Activated effector memory CD4-positive, alpha-beta T cell treated with anti-CD3 and anti-CD28 coated beads, Interleukin-2, amount 50 U/mL, for 16 hours (primary cell): ENCODE results near the gene THBD.

Experiments used
- DNase-seq: peaks from one replicate; pipeline ENCODE4 v3.0.0-alpha.2; 2020

THBD gene

GRCh38 chr20:23084282-23084844 lies 34.9 kb upstream of the THBD start:
- no peak for DNase-seq

GRCh38 chr20:23083553-23084220 lies 34.2 kb upstream of the THBD start:
- DNase-seq, result no peak

DNA sequence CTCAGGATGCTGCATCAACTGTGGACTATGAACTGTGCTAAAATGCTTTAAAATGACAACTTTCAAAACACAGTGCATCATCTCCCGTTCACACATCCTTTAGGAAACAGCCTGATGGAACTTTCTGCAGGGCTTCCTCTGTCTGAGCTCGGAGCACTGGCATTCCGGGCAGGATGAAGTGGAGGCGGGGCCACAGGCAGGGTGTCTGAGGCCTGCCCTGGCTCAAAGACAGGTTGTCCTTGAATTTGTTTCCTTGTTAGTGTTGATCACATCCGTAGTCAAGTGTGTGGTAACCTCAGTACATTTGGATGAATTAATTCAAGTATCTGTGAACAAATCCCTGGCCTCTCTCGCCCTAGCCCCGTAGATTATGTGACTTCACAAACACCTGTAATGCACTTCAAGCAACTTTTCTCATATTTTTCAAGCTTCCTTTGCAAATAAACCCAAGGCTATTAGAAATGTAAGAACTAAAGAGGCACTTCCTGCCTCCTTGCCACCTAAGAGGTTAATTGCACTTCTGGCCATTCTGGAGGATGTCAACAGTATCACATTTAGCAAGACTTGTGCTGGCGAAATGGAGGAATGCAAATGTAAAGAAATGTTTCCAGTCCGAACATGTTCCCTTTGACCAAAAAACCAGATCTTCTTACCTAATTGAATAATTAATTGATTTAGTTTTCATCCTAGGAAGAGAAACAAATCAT lies 33.5 kb upstream of the THBD start:
- DNase-seq, result no peak

GRCh38 chr20:23081263-23081819 lies 31.9 kb upstream of the THBD start:
- no peak for DNase-seq

DNA sequence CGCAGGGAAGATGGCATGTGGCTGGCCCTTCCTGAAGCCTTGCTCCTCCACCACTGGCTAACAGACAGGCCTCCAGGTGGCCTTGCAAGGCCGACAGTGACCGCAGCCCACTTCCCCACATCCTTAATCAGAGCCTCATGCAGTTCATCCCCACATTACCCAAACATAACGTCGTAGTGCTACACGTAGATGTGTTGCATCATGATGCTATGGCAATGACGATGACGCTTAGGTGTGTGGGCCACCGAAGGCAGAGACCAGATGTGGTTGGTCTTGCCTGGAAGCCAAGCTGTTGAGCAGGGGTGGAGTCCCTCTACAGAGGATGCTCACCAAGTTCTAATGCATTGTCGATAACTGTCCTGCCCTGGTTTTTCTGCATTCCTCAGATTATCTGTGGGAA lies 31.0 kb upstream of the THBD start:
- no peak for DNase-seq

DNA sequence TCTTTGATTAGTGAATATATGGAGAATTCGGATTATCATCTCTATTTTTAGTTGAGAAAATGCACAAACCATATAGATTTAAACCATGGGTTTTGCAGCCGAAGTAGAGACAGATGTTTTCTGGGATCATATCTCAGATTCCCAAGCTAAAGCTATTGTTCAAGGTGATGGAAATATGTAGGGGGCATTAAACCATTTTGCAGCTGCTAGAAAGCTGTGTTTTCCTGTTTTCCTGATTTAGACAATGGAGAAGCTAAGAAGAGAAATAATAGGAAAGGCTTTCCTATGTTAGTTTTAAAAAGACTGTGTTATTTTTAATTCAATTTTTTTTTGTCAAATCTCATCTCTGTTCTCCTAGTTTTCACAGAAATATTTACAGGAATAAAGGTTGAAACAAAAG lies 30.5 kb upstream of the THBD start:
- no peak for DNase-seq

DNA sequence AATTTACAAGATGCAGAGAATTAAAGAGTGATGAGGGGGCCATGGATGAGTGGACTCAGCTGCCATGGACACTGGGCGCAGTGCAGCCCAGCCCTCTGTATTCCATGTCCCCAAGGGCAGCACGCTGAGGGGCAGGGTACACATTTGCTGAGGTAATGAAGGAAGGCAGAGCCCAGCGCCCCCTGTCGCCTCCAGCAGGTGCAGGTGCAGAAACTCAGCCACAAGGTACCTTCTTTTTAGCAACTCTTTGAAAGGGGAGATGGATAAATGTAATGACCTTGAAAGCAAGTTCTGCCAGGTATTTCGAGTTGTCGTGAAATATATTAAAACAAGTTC lies 29.5 kb upstream of the THBD start:
- no peak for DNase-seq

GRCh38 chr20:23078351-23079015 lies 29.0 kb upstream of the THBD start:
- DNase-seq, result no peak

GRCh38 chr20:23077277-23077676 lies 27.8 kb upstream of the THBD start:
- DNase-seq, result no peak

- DNase-seq, result no peak
These were observed 24.6 kb upstream of the THBD start for GRCh38 chr20:23074052-23074451.

DNA sequence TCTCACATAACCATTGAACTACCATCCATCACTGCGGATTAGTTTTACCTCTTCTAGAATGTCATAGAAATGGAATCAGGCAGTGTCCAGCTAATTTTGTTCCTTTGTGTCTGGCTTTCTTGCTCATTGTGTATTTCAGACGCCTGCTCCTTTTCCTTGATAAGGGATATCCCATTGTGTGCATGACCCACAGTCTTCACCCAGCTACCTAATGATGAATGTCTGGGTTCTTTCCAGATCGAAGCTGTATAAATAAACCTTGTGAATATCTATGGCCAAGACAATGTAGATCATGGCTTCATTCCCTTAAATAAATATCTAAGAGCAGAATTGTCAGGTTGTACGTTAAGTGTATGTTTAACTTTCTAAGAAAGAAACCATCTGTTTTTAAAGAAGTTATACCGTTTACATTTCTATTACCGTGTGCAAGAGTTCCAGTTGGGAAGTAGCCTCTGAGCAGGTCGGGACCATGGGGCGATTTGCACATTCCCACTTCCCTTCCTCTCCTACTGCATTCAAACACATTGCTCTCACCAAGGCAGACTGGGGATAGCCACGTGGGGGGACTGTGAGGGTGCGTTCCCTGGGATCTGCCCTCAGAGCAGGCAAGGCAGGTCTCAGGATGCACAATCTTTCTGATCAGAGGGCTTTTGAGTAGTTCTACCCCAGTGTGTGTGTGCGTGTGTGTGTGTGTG lies 23.6 kb upstream of the THBD start:
- DNase-seq, result no peak

DNA sequence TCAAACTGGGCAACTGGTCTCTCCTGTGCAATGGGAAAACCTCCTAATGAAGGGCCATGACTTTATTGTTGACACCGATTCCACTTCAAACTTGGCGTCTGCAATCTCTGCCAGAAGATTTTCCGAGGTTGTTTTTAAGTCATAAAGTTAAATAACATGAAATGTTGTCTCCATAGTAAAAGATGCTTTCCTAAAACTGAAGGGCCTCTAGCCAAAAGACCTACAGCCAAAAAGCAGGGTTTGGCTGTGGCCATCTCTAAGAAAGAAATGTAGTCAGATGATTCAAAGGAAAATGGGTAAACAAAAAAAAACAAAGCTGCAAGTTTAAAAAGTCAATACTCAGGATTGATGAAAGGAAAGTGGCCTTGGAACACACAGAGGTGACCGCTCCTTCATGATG lies 22.5 kb upstream of the THBD start:
- no peak for DNase-seq

GRCh38 chr20:23071398-23071797 lies 21.9 kb upstream of the THBD start:
- DNase-seq, result no peak

- no peak for DNase-seq
These were observed 19.6 kb upstream of the THBD start for GRCh38 chr20:23069108-23069507.

DNA sequence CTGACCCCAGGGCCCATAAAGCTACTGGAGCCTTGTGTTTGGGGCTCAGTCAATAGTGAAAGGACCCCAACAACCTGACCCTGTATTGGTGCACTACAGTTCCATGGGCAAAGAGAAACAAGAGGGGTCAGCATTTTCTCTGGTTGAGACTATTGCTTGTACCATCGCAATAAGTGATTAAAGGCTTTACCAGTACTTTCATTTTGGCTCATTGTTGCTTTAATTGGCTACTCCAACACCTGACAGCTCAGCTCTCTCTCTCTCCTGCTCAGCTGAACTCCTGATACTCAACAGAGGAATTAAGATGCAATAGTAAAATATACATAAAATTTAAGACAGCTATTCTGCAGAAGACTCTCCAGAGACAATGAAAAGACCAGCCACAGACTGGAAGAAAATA lies 18.8 kb upstream of the THBD start:
- DNase-seq, result no peak

- DNase-seq, result no peak
These were observed 17.3 kb upstream of the THBD start for GRCh38 chr20:23066772-23067171.

- no peak for DNase-seq
These were observed 16.1 kb upstream of the THBD start for GRCh38 chr20:23065266-23066201.

DNA sequence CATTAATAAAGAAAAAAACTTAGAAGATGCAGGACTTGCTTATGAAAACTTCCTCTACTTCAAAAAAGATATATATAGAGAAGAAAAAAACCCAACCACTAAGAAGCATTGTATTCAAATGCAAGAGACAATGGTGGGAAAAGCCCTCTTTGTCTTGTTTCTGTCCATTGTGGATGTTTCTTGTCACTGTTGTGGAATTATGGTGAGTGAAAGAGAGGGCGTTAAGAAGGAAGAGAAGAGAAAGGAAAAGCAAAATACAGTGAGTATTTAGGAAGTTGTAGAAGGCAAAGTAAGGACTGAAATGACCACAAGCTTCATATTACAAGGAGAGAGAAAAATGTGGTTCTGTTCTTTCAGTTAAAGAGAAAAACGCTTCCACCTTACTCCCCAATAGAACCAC lies 14.1 kb upstream of the THBD start:
- no peak for DNase-seq

DNA sequence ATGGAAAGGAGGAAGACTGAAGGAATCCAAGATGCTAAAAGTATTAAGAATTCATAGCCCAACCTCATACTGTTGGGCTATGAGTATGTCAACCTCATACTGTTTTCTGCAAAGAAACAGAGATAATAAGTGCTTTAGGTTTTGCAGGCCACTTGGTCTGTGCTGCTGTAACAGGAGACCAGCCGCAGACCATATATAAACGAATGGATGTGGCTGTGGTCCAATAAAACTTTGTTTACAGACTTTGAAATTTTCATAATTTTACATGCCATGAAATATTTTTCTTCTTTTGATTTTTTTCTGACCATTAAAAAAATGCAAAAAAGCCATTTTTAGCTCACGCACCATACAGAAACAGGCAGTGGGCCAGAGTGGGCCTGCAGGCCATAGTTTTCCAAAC lies 13.7 kb upstream of the THBD start:
- DNase-seq, result no peak

GRCh38 chr20:23062632-23063031 lies 13.2 kb upstream of the THBD start:
- DNase-seq, result no peak

GRCh38 chr20:23061734-23062561 lies 12.5 kb upstream of the THBD start:
- no peak for DNase-seq
